Ishikawa (cell line): ENCODE results near the gene KIAA1217.

Experiments used
- CEBPB ChIP-seq: IDR thresholded peaks from 2 replicates; pipeline ENCODE4 v1.6.1; 2012
- CREB1 ChIP-seq: IDR thresholded peaks from 2 replicates; pipeline ENCODE4 v1.6.1; 2012; ENCODE audit warnings: low read depth
- EGR1 ChIP-seq: IDR thresholded peaks from 2 replicates; pipeline ENCODE4 v1.6.1; 2012
- EP300 ChIP-seq: IDR thresholded peaks from 2 replicates; pipeline ENCODE4 v1.6.1; 2012; ENCODE audit warnings: borderline replicate concordance
- FOXM1 ChIP-seq: IDR thresholded peaks from 2 replicates; pipeline ENCODE4 v1.6.1; 2012; ENCODE audit warnings: low read depth, borderline replicate concordance
- NFIC ChIP-seq: IDR thresholded peaks from 2 replicates; pipeline ENCODE4 v1.6.1; 2012
- RAD21 ChIP-seq: IDR thresholded peaks from 2 replicates; pipeline ENCODE4 v1.6.1; 2012; ENCODE audit warnings: low read depth
- REST ChIP-seq: IDR thresholded peaks from 2 replicates; pipeline ENCODE4 v1.6.1; 2012; ENCODE audit warnings: low read depth, mild to moderate bottlenecking
- TAF1 ChIP-seq: IDR thresholded peaks from 2 replicates; pipeline ENCODE4 v1.6.1; 2012; ENCODE audit warnings: low read depth, mild to moderate bottlenecking
- TCF12 ChIP-seq: IDR thresholded peaks from 2 replicates; pipeline ENCODE4 v1.6.1; 2012; ENCODE audit warnings: low read depth
- TEAD4 ChIP-seq: IDR thresholded peaks from 2 replicates; pipeline ENCODE4 v1.6.1; 2012
- USF1 ChIP-seq: IDR thresholded peaks from 2 replicates; pipeline ENCODE4 v1.6.1; 2012
- YY1 ChIP-seq: IDR thresholded peaks from 2 replicates; pipeline ENCODE4 v1.6.1; 2012; ENCODE audit warnings: low read depth
- ZBTB7A ChIP-seq: IDR thresholded peaks from 2 replicates; pipeline ENCODE4 v1.6.1; 2012; ENCODE audit warnings: low read depth
- TF ChIP-seq, protein P1 (sequence below): IDR thresholded peaks from 2 replicates; pipeline ENCODE4 v1.6.1; 2012

The KIAA1217 gene

DNA sequence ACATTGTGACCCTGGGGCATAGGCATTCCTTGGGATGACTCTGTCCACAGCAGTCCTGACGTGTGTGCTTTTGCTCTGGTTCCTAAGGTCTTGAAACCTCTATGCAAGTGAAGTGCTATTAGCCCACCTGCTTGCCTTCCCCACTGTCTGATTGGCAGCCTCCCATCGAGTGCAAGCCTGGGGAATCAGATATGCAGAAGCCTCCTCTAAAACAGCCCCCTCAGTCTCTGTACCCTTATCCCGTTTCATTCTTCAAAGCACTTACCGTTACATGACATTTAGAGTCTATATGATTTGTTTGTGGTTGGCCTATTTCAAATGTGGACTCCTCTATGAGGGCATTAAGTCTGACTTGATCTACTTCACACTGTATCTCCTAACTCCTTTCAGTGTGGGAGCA lies 4.3 kb downstream of the KIAA1217 start:
- TF ChIP-seq EP300: no peak
- TF ChIP-seq TEAD4: no peak
- no peak for TF ChIP-seq REST
- no peak for TF ChIP-seq EGR1
- no peak for TF ChIP-seq CREB1
- TF ChIP-seq FOXM1: no peak
- TF ChIP-seq CEBPB: no peak
- no peak for TF ChIP-seq USF1
- TF ChIP-seq ZBTB7A: no peak
- no peak for TF ChIP-seq NFIC
- TF ChIP-seq TCF12: no peak
- no peak for TF ChIP-seq YY1
- no peak for TF ChIP-seq TAF1
- TF ChIP-seq RAD21: no peak
- TF ChIP-seq, protein P1, sequence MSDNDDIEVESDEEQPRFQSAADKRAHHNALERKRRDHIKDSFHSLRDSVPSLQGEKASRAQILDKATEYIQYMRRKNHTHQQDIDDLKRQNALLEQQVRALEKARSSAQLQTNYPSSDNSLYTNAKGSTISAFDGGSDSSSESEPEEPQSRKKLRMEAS: no peak

DNA sequence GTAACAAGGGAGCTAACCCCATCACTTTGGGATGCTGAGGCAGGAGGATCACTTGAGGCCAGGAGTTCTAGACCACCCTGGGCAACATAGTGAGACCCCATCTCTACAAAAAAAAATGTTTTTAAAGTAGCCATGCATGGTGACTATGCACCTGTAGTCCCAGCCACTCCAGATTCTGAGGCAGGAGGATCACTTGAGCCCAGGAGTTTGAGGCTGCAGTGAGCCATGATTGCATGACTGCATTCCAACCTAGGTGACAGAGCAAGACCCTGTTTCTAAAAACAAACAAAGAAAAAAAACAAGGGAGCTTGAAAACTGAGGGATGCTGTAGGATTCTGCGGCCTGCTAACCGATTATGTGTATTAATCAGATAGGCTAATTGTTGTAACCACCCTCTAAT lies 4.9 kb downstream of the KIAA1217 start:
- TF ChIP-seq, protein P1: no peak
- TF ChIP-seq EGR1 (no peak), CEBPB (no peak), TAF1 (no peak), EP300 (no peak), NFIC (no peak), FOXM1 (no peak), REST (no peak), TCF12 (no peak)

DNA sequence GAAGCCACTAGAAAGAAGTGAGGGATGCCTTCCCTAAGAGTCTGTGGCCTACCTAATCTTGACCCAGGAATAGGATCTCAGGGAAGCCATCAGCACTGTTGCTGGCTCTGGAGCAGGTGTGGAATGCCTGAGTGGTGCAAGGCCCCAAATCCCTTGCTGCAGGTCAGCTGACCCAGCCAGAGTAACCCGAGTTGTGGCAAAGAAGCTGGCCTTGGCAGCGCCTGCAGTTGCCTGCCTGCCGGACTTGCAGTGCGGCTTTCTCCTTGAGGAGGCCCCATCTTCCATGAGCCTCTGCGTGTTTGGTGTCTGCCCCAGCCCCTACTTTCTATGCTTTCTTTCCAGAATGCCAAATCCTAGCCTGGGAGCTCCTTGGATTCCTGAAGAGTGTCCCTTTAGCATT lies 5.8 kb downstream of the KIAA1217 start:
- TF ChIP-seq, protein P1: no peak
- peak; percentile 71 for TF ChIP-seq USF1

DNA sequence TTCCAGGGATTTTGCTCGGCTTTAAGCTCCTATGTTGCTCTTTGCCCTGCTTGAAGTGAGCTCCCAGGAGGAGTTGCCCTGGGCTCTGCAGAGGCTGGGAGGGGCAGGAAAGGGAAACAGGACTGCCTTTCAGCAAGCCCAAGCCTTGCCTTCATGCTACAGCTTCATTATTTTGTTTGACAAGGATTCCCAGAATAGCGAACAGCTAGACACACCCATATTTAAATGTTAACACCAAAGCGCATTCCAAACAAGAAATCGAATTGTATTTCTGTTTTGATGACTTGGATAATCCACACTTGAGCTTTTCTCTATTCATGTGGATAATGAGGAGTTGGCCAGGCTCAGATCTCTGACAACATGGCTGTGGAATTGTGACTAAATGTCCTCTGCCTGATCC lies 6.3 kb downstream of the KIAA1217 start:
- TF ChIP-seq EP300 (no peak), FOXM1 (no peak), TAF1 (no peak), TCF12 (no peak), EGR1 (no peak), USF1 (no peak), ZBTB7A (no peak), NFIC (no peak), RAD21 (no peak), TEAD4 (no peak), CREB1 (no peak)
- TF ChIP-seq, protein P1: no peak

DNA sequence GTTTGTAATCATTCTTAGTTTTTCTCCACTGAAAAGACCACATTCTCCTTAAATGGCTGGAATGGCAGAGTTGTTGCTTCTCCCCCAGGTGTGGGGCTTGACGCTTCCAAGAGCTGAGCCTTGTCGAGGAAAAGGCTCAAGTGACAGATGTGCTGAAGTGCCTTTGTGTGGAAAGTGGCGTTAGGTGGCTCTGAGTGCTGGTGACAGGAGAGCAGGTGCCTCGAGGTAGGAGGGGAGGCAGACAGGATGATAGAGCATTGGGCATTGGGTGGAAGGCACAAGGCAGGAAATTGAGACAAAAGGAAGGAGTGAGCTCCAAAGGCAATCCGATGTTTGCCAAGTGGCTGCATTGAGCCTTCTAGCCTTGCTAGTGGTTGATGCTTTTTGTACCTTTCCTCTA lies 6.7 kb downstream of the KIAA1217 start:
- TF ChIP-seq TAF1: no peak

DNA sequence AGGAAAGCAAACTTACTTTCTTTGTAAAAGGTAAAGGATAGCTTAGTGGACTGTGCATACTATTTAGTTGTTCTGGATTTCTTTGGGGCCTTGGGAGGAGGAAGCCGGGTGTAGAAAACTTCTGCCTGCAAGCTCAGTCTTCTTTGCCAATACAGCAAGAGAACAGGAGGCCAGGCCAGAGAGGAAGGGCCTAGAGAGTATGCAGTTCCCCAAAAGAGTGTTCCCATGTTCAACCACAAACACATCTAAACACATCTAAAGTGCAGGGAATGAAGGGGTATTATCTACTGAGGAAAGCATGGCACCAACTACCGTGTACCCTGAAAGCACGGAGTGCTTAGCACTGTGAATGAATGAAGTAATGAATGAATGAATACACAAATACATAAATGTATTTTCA lies 11.0 kb downstream of the KIAA1217 start:
- TF ChIP-seq RAD21 (no peak), YY1 (no peak)
